ENCODE measurements around the gene OR6M1.

The OR6M1 gene, protein sequence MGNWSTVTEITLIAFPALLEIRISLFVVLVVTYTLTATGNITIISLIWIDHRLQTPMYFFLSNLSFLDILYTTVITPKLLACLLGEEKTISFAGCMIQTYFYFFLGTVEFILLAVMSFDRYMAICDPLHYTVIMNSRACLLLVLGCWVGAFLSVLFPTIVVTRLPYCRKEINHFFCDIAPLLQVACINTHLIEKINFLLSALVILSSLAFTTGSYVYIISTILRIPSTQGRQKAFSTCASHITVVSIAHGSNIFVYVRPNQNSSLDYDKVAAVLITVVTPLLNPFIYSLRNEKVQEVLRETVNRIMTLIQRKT

DNA sequence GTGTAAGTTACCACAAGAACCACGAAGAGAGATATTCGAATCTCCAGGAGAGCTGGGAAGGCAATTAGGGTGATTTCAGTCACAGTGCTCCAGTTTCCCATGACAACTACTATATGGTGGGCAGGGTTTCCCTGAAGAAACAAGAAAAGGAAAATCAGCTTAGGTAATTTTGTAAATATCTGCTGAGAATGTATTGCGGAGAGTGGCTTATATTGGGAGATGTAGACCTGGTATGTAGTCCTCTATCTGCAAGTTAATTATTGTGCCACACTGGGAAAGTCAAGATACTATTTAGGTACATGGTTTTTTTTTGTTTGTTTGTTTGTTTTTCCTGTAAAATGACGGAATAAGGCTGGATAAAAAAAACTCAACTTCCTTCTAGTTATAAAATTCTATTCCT is at the start of gene OR6M1:
Gene OR6M1 (minus strand): TSS at position 101 of the 400 bp plus-strand sequence. CDS start 0 bp downstream, at position 101.
- H3K27ac ChIP-seq = no peak within 1 kb of the TSS
- no peak for DNase-seq (ENCODE audit: low read depth, low spot score)

DNA sequence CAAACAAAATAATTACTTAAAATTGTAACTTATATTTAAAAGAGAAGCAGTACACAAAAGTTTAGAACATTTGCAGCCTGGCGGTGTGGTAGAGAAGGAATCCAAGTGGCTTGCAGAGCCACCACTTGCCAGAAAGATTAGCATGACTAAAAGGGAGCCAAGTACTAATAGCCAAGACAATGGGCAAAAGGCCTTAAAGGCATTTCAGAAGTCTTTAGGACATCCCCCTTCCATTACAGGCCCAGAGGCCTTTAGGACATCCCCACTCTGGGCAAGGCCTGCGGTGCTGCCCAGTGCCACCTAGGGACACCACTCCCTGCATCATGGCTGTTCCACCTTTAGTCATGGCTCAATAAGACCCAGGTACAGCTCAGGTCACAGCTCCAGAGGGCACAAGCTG is 46.9 kb upstream of the OR6M1 start:
- DNase-seq (ENCODE audit: low read depth, low spot score) = no peak
- H3K27ac ChIP-seq = no peak overlapping the region

DNA sequence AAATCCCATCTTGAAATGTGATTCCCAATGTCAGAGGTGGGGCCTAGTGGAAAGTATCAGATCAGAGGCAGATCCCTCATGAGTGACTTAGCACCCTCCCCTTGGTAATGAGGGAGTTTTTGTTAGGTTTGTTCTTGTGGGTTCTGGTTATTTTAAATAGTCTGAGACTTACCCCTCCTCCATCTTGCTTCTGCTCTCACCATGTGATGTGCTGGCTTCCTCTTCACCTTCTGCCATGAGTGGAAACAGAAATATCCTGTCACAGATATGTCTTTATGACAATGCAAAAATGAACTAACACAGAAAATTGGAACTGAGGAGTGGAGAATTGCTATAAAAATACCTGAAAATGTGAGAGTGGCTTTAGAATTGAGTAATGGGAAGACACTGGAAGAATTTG is 46.2 kb upstream of the OR6M1 start:
- DNase-seq (ENCODE audit: low read depth, low spot score) = no peak
- no peak overlapping the region for H3K27ac ChIP-seq

DNA sequence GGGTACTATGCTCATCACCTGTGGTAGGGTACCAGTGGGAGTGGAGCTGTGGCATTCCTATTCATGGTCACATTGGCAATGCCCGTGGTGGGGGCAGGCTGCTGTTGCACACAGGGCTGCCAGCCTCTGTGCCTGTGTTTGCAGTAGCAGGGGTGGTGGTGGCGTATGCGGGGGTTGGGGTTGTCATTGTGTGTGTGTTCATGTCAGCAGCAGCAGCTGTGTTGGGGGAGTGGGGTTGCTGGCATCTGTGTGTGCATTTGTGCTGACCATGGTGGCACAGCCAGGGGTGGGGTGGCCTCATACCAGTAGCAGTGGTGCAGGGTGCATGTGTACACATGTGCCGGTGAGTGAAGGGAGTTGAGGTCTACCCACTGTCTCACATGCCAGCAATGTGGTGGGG is 45.0 kb upstream of the OR6M1 start:
- no peak for DNase-seq (ENCODE audit: low read depth, low spot score)
- no peak overlapping the region for H3K27ac ChIP-seq

DNA sequence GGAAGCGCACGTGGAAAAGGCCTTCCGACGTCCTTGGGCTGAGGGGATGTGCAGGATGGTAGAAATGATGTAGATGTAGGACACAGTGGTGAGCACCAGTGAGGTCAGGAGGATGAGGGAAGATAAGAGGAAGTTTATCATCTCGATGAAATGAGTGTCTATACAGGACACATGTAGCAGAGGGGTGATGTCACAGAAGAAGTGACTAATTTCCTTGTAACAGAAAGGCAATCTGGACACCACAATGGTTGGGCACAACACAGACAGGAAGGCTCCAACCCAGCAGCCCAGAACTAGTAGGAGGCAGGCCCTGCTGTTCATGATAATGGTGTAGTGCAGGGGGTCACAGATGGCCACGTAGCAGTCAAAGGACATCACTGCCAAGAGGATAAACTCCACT is 35.0 kb upstream of the OR6M1 start:
- DNase-seq (ENCODE audit: low read depth, low spot score) = no peak
- no peak overlapping the region for H3K27ac ChIP-seq

DNA sequence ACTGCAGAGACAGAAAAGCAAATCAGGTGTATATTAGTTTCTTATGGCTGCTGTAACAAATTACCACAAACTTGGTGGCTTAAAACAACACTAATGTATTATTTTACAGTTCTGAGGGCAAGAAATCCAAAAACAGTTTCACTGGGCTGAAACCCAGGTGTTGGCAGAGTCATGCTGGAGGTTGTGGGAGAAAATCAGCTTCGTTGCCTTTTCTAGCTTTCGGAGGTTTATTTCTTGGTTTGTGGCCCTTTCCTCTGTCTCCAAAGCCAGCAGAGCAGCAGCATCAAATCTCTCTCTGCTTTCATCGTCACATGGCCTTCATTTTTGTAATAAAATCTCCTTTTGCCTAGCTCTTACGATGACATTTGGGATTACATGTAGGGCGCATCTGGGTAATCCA is 33.0 kb upstream of the OR6M1 start:
- DNase-seq (ENCODE audit: low read depth, low spot score) = no peak
- no peak overlapping the region for H3K27ac ChIP-seq

DNA sequence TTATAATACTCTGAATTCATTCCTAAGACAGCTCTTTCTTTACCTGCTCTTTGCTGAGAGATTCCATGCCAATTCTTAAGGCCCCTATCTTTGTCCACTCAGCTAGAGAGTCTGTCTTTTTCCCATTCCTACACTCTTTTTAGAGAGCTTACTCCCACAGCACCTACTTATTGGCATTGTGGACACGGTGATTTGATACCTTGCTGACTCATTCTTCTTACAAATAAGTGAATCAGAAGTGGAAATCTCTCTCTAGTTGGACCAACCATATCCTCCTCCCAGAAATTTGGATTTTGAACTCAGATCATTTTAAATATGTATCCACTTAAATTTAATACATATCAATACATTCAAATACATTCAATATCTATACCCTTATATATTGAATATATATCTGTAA is 32.5 kb upstream of the OR6M1 start:
- H3K27ac ChIP-seq = no peak overlapping the region
- no peak for DNase-seq (ENCODE audit: low read depth, low spot score)

DNA sequence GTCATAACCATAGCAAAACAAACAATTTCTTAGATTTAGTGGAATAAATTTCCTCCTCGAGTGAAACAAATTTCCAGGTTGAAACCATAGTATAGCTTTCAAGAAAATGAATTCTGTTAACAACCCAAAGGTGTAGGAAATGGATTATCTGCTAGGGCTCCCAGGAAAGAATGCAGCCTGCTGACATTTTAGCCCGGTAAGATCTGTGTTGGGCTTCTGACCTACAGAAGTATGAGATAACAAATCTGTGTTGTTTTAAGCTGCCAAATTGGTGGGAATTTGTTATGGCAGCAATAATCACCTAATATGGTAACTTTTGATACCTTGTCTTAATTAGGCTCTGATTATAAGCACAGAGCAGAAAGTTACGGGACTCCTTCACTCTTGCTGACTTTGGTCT is 32.0 kb upstream of the OR6M1 start:
- no peak overlapping the region for H3K27ac ChIP-seq
- DNase-seq (ENCODE audit: low read depth, low spot score) = no peak

DNA sequence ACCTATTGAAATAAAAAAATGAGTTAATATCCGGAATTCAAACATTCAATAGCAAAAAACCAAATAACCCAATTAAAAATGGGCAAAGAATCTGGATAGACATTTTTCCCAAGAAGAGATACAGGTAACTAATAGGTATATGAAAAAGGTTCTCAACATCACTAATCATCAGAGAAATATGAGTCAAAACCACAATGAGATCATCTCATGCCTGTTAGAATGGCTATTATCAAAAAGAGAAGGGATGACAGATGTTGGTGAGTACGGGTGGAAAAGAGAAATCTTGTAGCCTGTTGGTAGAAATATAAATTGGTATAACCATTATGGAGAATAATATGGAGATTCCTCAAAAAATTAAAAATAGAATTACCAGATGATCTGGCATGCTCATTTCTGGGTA is 26.9 kb upstream of the OR6M1 start:
- DNase-seq (ENCODE audit: low read depth, low spot score) = no peak
- no peak overlapping the region for H3K27ac ChIP-seq

DNA sequence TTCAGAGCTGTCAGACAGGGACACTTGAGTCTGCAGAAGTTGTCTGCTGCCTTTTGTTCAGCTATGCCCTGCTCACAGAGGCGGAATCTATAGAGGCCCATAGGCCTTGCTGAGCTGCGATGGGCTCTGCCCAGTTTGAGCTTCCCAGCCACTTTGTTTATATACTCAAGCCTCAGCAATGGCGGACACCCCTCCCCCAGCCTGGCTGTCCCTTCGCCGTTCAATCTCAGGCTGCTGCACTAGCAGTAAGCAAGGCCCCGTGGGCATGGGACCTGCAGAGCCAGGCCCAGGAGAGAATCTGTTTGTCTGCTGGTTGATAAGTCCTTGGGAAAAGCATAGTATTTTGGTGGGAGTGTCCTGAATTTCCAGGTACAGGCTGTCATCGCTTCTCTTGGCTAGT is 23.6 kb upstream of the OR6M1 start:
- DNase-seq (ENCODE audit: low read depth, low spot score) = no peak
- no peak overlapping the region for H3K27ac ChIP-seq

DNA sequence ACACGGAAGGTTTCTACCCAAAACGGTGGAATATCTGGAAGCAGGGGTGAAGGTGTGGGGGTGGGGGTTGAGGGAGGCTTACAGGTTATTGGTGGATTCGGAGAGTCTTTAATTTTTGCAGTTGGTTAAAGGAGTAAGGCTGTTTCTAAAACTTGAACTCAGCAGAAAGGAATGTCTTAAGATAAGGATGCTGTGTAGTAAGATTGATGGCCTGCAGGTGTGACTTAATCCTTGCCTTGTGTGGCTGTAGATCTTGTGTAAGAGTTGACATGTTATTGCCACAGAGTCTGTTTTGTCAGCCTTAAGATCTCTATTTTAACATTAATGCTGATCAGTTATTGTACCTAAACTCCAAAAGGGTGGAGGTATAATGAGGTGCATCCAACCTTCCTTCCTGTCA is 16.4 kb upstream of the OR6M1 start:
- DNase-seq (ENCODE audit: low read depth, low spot score) = no peak
- no peak overlapping the region for H3K27ac ChIP-seq

DNA sequence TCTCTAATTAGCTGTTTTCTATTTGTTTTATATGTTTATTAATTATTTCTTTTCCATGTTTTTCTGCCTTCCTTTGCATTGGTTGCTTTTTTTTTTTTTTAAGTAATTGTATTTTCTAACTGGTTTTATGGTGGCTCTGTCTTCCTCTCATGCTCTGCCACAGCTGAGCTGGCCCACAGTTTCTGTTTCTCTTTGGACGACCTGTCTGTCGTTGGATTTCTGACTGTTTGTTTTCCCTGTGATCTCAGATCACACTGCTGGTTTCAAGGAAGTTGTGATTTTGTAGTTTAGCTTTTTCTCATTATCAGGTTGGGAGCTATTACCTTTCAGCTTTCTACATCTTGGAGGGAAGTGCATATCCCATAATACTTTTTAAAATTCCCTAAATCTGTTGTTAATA is 15.9 kb upstream of the OR6M1 start:
- H3K27ac ChIP-seq = no peak overlapping the region
- no peak for DNase-seq (ENCODE audit: low read depth, low spot score)

DNA sequence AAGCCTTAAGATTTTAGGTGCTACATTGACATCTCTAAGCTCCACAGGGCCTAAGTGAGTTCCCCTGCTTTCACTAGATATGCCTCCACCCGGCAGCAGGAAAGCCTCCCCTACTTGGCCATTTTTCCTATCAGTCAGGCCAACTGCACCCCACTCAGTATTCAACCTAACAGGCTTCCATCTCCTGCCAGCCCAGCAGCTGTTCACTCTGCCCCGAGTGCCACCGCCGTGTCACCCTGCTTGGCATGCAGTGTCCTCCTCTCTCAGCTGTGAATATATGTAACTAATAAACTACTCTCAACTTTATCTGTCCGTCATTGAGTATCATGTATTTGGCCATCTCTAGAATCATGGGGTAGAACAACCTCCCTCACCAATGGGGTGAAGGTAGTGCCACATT is 9.0 kb upstream of the OR6M1 start:
- DNase-seq (ENCODE audit: low read depth, low spot score) = no peak
- H3K27ac ChIP-seq = no peak overlapping the region

DNA sequence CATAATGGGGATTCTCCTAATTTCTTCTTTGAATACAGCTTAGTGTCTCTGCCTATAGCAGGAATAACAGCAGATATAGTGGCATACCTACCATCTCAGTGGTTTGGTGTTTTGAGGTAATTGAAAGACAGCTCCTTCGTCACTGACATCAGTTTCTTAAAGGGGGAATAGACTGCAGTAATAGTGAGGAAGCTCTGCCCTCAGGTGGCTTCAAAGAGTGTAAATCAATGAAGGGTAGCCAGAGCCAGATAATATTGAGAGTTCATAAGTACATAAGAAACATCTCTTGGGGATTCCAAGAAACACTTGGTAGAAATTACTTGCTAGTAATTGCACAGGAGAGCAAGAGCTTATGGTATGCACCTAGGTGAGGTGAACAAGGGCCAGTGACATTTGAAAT is 4.4 kb downstream of the OR6M1 start:
- DNase-seq (ENCODE audit: low read depth, low spot score) = no peak
- H3K27ac ChIP-seq = no peak overlapping the region

DNA sequence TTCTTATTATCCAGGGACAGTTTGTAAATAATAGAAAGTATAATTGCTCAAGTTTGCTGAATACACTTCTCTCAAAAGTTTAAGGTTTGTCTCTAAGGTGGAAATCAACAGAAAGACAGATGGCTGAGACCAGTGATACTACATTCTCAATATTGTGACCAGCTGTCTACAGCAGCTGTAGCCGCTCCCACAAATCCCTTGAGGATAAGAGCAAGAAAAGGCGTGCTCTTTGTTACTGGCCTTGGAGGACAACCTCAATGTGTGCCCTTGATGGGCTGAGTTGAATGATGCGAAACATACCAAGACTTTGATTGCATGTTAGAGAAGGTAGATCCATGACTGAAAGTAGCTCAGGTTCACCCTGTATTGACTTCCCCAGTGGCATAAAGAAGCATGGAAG is 6.1 kb downstream of the OR6M1 start:
- no peak for DNase-seq (ENCODE audit: low read depth, low spot score)
- H3K27ac ChIP-seq = no peak overlapping the region

DNA sequence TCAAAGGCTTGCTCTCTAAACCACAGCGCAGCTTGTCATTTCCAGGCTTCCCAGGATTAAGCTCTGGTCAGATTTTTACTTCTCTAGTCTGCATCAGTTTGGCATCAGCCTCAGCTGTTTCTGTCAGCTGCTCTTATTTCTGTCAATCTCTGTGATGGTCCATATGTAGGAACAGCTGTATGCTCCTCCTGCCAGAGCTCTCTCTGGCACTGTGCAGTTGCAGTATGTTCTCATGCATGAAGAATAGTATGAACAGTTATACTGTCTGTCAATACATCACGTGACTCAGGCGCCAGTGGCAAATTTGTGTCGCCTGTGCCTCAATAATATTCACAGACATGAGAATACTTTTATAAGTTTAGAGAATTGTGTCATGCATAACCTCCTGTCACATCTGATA is 6.7 kb downstream of the OR6M1 start:
- no peak for DNase-seq (ENCODE audit: low read depth, low spot score)

DNA sequence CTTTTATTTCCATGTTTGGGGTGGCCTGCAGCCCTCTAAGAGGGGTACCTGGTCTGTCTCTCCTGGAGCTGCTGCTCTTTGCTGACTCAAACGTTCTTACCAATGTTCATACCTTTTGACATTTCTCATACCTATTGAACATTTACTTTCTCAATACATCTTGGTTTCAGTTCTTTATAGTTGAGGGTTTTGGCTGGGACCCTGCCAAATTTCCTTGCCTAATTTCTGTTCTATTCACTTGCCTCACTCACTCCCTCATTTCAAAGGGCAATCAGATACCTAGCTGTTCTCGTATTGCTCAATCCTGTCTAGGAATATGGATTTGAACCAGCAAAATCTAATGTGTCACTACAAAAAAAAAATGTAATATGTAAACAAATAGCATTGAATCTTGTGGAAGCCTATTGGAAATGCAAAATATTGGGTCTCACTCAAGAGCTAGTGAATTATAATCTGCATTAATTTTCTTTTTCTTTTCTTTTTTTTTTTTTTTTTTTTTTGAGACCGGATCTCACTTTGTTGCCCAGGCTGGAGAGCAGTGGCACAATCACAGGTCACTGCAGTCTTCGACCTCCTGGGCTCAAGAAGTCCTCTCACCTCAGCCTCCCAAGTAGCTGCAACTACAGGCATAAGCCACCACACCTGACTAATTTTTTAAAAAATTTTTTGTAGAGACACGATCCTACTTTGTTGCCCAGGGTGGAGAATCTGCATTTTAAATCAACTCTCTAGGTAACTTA is 7.5 kb downstream of the OR6M1 start:
- no peak for DNase-seq (ENCODE audit: low read depth, low spot score)
- no peak overlapping the region for H3K27ac ChIP-seq

More for the DNA sequence above, 6.7 kb downstream of the OR6M1 start:
- H3K27ac ChIP-seq = no peak overlapping the region

DNA sequence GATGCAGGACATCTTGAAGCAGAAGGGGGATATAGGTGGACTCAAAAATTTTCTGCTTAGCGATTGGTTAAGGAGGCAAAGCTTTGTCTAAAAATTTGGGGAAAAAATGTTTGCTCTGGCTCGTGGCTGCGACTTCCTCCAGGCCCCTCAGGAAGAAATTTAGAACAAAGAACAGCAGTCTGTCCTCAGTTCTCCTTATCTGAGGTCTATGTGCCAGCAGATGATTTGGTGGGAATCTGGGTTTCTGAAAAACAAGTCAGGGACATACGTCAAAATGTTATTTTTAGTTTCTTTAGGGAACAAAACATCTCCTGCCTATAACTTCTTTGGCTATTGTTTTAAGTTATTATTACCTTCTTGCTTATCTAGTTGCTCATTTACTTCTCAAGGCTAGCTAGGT is 8.1 kb downstream of the OR6M1 start:
- no peak for DNase-seq (ENCODE audit: low read depth, low spot score)
- H3K27ac ChIP-seq = no peak overlapping the region

DNA sequence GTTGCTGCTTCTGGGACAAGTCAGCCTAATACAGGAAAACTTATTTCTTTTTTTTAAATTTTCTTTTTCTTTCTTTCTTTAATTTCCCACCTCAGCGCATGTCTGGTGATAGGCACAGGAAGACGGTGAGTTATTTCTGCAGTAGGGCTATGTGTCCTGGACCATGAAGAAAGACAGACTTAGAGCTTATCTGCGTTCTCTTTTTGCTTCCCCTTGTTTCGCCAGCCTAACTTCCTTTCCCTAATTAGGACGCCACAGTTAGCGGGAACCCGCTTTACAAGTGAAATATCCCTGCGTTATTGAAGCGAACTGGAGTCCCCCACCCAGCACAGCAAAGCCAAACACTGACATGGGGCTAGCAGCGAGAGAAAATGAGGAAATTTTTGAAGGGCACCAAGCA is 8.6 kb downstream of the OR6M1 start:
- no peak for DNase-seq (ENCODE audit: low read depth, low spot score)
- H3K27ac ChIP-seq = no peak overlapping the region

DNA sequence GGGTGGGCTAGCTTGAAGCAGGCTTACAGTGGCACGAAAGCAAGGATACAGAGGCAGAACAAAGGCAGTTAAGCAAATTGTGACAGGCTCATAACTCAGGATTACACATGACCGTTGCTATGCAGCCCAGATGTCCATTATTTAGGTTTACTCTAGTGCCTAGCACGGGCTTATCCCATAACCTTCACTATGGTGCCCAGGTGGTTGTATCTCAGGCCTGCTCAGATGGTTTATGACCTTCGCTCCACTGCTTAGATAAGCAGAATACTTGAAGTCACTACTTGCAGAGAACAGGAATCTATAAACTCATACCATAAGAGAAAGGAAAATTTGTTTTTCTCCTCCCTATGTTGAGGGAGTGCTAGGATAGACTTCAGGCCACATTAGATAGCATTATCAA is 9.0 kb downstream of the OR6M1 start:
- no peak overlapping the region for H3K27ac ChIP-seq

DNA sequence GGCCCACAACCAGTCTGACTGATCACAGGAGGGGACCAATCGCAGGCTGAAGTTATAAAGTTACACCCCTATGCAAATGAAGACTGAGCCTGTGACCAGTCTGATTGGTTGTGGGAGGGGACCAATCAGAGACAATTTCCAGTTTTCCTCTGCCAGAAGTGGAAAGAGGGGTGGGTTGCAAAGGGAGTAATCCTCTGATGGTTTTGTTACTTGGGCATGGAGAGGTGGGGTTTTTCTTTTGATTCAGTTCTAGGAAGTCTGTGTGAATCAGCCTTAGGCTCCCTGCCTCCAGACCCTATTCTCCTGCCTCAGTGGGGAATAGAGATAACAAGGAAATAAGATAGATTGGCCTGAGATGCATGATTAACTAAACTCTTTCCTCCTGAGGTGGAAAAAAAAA is 9.9 kb downstream of the OR6M1 start:
- DNase-seq (ENCODE audit: low read depth, low spot score) = no peak
- no peak overlapping the region for H3K27ac ChIP-seq

More for the DNA sequence above, 9.0 kb downstream of the OR6M1 start:
- no peak for DNase-seq (ENCODE audit: low read depth, low spot score)

DNA sequence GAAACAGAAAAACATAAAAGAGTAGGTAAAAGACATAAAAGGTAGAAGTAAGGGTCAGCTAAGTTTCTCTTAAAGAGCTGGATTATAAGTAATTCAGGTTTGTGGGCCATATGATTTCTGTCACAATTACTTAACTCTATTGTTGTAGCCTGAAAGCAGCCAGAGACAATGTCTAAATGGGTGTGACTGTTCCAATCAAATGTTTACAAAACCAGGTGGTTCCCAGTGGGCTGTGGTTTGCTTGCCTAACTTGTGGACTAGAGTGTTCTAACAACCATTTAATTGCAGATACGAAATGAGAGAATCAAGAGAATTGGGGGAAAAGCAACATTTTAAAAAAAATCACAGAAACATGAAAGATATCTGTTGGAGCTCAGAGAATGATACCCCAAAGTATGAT is 22.6 kb downstream of the OR6M1 start:
- no peak for DNase-seq (ENCODE audit: low read depth, low spot score)
- no peak overlapping the region for H3K27ac ChIP-seq

All from epithelial cell of prostate (primary cell).